Peyer's patch (tissue), 4 donors: Measurements from ENCODE around the gene RIN1.

Source experiments
- CTCF ChIP-seq, 6 experiments: fragments of 450-650 bp in 4 of 6; fragments of 200-600 bp in 2 of 6; sonication (generic) in 1 of 6; IDR thresholded peaks; one replicate each; pipeline ENCODE4 v1.5.1; 2017 to 2019; ENCODE audit warnings: antibody characterized with exemption in 6 of 6, mild to moderate bottlenecking in 3 of 6, moderate library complexity in 1 of 6
- POLR2A ChIP-seq, 2 donors: fragments of 450-650 bp; IDR thresholded peaks; one replicate each; pipeline ENCODE4 v1.5.1; 2017; ENCODE audit warnings: antibody characterized with exemption in 2 of 2, mild to moderate bottlenecking in 2 of 2, moderate library complexity in 2 of 2

GRCh38 chr11:66292543-66293332 is 43.5 kb downstream of the RIN1 start:
- TF ChIP-seq CTCF (IDR thresholded peaks at IDR 0.05) (no peak), POLR2A (IDR thresholded peaks at IDR 0.05) (no peak)
